ENCODE results near the gene YAP1.

The YAP1 gene

DNA sequence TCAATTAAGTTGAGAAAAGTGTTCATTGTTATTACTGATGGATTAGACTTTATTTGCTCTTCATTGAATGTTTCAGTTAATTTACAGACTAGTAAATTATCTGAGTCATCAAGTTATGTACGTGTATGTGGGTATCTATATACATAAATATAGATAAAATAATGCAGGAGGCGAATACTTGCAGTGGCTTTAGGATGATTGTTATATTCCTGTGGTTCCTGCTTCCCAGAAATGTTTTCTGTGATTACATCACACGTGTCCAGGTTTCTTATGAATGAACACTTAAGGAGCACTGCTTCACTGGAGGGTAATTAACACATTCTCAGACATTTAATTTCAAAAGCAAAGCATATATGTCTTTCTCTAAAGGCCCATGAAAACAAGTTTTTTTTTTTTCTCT, 28.4 kb downstream of the YAP1 start:
- DNase-seq (ENCODE audit: low read depth in 1 of 2, low spot score in 1 of 2): no peak
- no peaks in the 10 kb centered on the region for H3K27me3 ChIP-seq (ENCODE audit: insufficient read depth, poor library complexity, severe bottlenecking)
- TF ChIP-seq, protein P1, sequence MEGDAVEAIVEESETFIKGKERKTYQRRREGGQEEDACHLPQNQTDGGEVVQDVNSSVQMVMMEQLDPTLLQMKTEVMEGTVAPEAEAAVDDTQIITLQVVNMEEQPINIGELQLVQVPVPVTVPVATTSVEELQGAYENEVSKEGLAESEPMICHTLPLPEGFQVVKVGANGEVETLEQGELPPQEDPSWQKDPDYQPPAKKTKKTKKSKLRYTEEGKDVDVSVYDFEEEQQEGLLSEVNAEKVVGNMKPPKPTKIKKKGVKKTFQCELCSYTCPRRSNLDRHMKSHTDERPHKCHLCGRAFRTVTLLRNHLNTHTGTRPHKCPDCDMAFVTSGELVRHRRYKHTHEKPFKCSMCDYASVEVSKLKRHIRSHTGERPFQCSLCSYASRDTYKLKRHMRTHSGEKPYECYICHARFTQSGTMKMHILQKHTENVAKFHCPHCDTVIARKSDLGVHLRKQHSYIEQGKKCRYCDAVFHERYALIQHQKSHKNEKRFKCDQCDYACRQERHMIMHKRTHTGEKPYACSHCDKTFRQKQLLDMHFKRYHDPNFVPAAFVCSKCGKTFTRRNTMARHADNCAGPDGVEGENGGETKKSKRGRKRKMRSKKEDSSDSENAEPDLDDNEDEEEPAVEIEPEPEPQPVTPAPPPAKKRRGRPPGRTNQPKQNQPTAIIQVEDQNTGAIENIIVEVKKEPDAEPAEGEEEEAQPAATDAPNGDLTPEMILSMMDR (IDR thresholded peaks at IDR 0.05; ENCODE audit: insufficient read depth, low read length): no peak
- TF ChIP-seq SPI1 (IDR thresholded peaks at IDR 0.05; ENCODE audit: borderline replicate concordance, low read depth): no peak
- TF ChIP-seq GABPA (IDR thresholded peaks at IDR 0.05; ENCODE audit: low read depth): no peak
- TF ChIP-seq POLR2AphosphoS5 (IDR thresholded peaks at IDR 0.05; ENCODE audit: low read depth): no peak
- TF ChIP-seq REST (IDR thresholded peaks at IDR 0.05; ENCODE audit: insufficient replicate concordance, low read depth): no peak
- H3K4me3 ChIP-seq (replicated peaks; ENCODE audit: insufficient read depth, low read length): no peak overlapping the region
- H3K27ac ChIP-seq (replicated peaks): no peak overlapping the region

DNA sequence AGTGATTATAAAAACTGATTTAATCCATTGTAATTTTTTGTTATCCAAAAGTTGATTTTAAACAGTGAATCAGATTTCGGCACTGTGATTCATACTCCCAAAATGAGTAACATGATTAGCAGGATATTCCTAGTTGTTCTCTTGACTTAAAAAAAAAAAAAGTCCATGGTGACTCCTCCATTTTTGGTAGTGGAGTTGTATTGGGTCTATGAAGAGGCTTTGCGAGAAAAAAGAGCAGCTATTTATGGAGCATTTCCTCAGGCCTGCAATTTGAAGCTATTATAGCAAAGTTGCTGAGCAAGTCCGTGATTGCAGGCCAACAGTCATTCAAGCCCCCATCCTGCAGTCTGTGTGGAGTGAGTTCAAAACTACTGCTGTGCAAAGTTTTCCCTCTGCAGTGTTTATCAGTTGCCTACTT, 28.8 kb downstream of the YAP1 start:
- TF ChIP-seq GABPA (IDR thresholded peaks at IDR 0.05; ENCODE audit: low read depth): no peak
- no peak for TF ChIP-seq SPI1 (IDR thresholded peaks at IDR 0.05; ENCODE audit: borderline replicate concordance, low read depth)
- TF ChIP-seq, protein P1 (IDR thresholded peaks at IDR 0.05; ENCODE audit: insufficient read depth, low read length): no peak
- no peak for TF ChIP-seq POLR2AphosphoS5 (IDR thresholded peaks at IDR 0.05; ENCODE audit: low read depth)
- no peak for TF ChIP-seq REST (IDR thresholded peaks at IDR 0.05; ENCODE audit: insufficient replicate concordance, low read depth)
- H3K27ac ChIP-seq (replicated peaks): no peak overlapping the region
- no peak overlapping the region for H3K4me3 ChIP-seq (replicated peaks; ENCODE audit: insufficient read depth, low read length)
- H3K27me3 ChIP-seq (ENCODE audit: insufficient read depth, poor library complexity, severe bottlenecking): no peaks in the 10 kb centered on the region
- no peak for DNase-seq (ENCODE audit: low read depth in 1 of 2, low spot score in 1 of 2)

DNA sequence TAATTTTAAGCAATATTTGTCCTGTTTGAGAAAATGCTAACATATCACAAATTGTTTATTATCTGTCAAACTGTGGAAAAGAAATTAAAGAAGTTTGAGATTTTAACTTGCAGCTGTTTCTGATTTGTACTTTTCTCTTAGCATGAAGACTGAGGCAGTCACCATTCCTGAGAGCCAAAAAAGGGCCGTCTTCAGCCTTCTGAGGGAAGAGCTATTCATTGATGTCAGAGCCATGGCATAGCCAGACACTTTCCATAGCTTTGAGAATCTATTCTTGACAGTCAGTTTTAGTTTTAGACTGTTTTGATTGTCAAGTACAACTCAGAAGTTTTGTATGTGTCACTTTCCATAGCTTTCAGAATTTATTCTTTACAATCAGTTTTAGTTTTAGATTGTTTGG, 32.1 kb downstream of the YAP1 start:
- Histone ChIP-seq H3K27me3 (ENCODE audit: insufficient read depth, poor library complexity, severe bottlenecking) (peaks cover 8% of the 10 kb centered on the region), H3K4me3 (replicated peaks; ENCODE audit: insufficient read depth, low read length) (no peak overlapping the region), H3K27ac (replicated peaks) (no peak overlapping the region)
- no peak for DNase-seq (ENCODE audit: low read depth in 1 of 2, low spot score in 1 of 2)
- TF ChIP-seq REST (IDR thresholded peaks at IDR 0.05; ENCODE audit: insufficient replicate concordance, low read depth) (no peak), POLR2AphosphoS5 (IDR thresholded peaks at IDR 0.05; ENCODE audit: low read depth) (no peak), GABPA (IDR thresholded peaks at IDR 0.05; ENCODE audit: low read depth) (no peak), SPI1 (IDR thresholded peaks at IDR 0.05; ENCODE audit: borderline replicate concordance, low read depth) (no peak)
- TF ChIP-seq, protein P1 (IDR thresholded peaks at IDR 0.05; ENCODE audit: insufficient read depth, low read length): no peak

All from HL-60 (cell line).